Transverse colon (tissue), 4 donors: ENCODE measurements around the gene AZU1. TPM values are rescaled to one million over a fixed set of nuclear protein-coding genes. Genes with fewer than 3 reads are reported as not detected.

Experiments used
- DNase-seq: peaks from one replicate; pipeline ENCODE4 v3.0.0-alpha.2; 2019
- H3K27ac ChIP-seq, 4 donors: fragments of 200-600 bp; sonication (generic); 2 replicates each; pipeline ENCODE4 v1.5.1; 2016 to 2018; ENCODE audit warnings: inconsistent platforms in 4 of 4
- H3K27me3 ChIP-seq: fragments of 200-600 bp; sonication (generic); 2 replicates; pipeline ENCODE4 v1.5.1; 2017; ENCODE audit warnings: inconsistent platforms
- H3K36me3 ChIP-seq, 4 donors: fragments of 200-600 bp; sonication (generic); 2 replicates each; pipeline ENCODE4 v1.5.1; 2017 to 2019; ENCODE audit warnings: inconsistent platforms in 4 of 4
- H3K4me1 ChIP-seq, 4 donors: fragments of 200-600 bp; sonication (generic); 2 replicates each; pipeline ENCODE4 v1.5.1; 2017 to 2020; ENCODE audit warnings: inconsistent platforms in 4 of 4
- H3K4me3 ChIP-seq, 4 donors: fragments of 200-600 bp; sonication (generic); 1 replicate in 1 of 4; 2 replicates in 3 of 4; pipeline versions ENCODE4 v1.5.1 to v1.6.1; 2017 to 2019; ENCODE audit warnings: inconsistent platforms in 4 of 4
- H3K9me3 ChIP-seq, 2 donors: fragments of 200-600 bp; sonication (generic); 2 replicates each; pipeline ENCODE4 v1.5.1; 2017 to 2019; ENCODE audit warnings: inconsistent platforms in 2 of 2
- EP300 ChIP-seq: sonication (generic); formaldehyde crosslinking; IDR thresholded peaks from one replicate; pipeline ENCODE4 v1.6.1; 2017; ENCODE audit warnings: antibody characterized with exemption, low read depth
- POLR2A ChIP-seq: fragments of 450-650 bp; IDR thresholded peaks from one replicate; pipeline ENCODE4 v1.6.1; 2016; ENCODE audit warnings: antibody characterized with exemption, mild to moderate bottlenecking, moderate library complexity
- POLR2AphosphoS5 ChIP-seq, 3 donors: sonication (generic); formaldehyde crosslinking; IDR thresholded peaks; one replicate each; pipeline ENCODE4 v1.6.1; 2016; ENCODE audit warnings: antibody characterized with exemption in 3 of 3
- WGBS, 2 donors: methylation state at CpG; one replicate each; pipeline ENCODE4 v1.1.5; 2018; ENCODE audit warnings: low coverage in 1 of 2; 5-methylcytosine and 5-hydroxymethylcytosine counted together
- in situ Hi-C, 4 donors: fragments of 200-750 bp; cut with MboI; loops; one replicate each; pipeline versions ENCODE4 v1.15.0 to v1.15.1; 2017; ENCODE audit warnings: low sequenced_read_pairs in 3 of 4, low pct_ligation_motif_present in 1 of 4, low pct_unique_long_range_greater_than_20kb in 1 of 4
- intact Hi-C: fragments of 100-400 bp; cut with DNase I; formaldehyde crosslinking; loops from one replicate; pipeline ENCODE4 v1.15.1; 2023; ENCODE audit warnings: low total_unique reads
- total RNA-seq, 4 donors: library from RNA; depleted of rRNA; stranded (reverse); fragments of >200 nt; gene quantifications; one replicate each; pipeline ENCODE4 v1.1.0, GENCODE V29; 2016
- TF ChIP-seq, protein P1 (sequence below), 5 experiments: fragments of 200-600 bp in 3 of 5; fragments of 450-650 bp in 2 of 5; sonication (generic) in 3 of 5; IDR thresholded peaks; 1 replicate in 2 of 5; 2 replicates in 3 of 5; pipeline ENCODE4 v1.5.1; 2016 to 2017; ENCODE audit warnings: antibody characterized with exemption in 5 of 5, inconsistent platforms in 3 of 5, mild to moderate bottlenecking in 2 of 5, moderate library complexity in 1 of 5

AZU1 gene
- total RNA-seq, 4 donors from 2014 or later = not detected

DNA sequence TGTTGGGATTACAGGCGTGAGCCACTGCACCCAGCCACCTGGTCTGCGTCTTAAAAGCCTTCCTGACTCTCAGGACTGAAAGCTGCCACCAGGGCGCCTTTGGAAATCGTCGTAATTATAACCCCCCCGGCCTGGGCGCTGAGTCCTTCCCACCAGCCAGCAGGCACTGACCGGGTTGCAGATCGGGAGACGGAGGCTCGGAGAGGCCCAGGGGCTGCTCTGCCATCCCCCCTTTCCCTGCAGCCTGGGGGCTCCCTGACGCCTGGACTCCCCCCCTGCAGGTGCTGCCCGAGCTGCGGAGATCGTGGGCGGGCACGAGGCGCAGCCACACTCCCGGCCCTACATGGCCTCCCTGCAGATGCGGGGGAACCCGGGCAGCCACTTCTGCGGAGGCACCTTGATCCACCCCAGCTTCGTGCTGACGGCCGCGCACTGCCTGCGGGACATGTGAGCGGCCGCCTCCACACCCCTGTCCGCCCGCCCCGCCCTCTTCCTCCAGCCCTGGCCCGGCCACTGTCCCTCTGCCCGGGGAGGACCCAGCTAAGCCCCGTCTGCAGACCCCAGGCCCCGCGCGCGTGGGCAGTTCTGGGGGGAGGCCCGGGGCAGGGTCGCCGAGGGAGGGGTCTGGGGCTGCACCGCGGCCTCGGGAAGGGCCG, 15.7 kb downstream of the AZU1 start:
- no peak overlapping the region for H3K27ac ChIP-seq
- DNase-seq = no peak
- intact Hi-C loops = loop anchor here (10.0 kb wide), 1 partner anchor 69 kb away; no protein-coding TSS in a partner anchor
- TF ChIP-seq POLR2AphosphoS5 (IDR thresholded peaks at IDR 0.05) (no peak), EP300 (no peak), POLR2A (no peak)
- TF ChIP-seq, protein P1, sequence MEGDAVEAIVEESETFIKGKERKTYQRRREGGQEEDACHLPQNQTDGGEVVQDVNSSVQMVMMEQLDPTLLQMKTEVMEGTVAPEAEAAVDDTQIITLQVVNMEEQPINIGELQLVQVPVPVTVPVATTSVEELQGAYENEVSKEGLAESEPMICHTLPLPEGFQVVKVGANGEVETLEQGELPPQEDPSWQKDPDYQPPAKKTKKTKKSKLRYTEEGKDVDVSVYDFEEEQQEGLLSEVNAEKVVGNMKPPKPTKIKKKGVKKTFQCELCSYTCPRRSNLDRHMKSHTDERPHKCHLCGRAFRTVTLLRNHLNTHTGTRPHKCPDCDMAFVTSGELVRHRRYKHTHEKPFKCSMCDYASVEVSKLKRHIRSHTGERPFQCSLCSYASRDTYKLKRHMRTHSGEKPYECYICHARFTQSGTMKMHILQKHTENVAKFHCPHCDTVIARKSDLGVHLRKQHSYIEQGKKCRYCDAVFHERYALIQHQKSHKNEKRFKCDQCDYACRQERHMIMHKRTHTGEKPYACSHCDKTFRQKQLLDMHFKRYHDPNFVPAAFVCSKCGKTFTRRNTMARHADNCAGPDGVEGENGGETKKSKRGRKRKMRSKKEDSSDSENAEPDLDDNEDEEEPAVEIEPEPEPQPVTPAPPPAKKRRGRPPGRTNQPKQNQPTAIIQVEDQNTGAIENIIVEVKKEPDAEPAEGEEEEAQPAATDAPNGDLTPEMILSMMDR (IDR thresholded peaks at IDR 0.05) = peak in 1 of 5 experiments; percentile 17
- H3K4me3 ChIP-seq = peak overlapping the region in 1 of 4 donors; percentile 18
- H3K36me3 ChIP-seq = no peaks in the 10 kb centered on the region
- in situ Hi-C loops = no loop called here
- H3K4me1 ChIP-seq = peaks cover 6 to 17% (median 11%) of the 10 kb centered on the region in 4 donors
- H3K27me3 ChIP-seq = peaks cover 94% of the 10 kb centered on the region
- no peaks in the 10 kb centered on the region for H3K9me3 ChIP-seq
- WGBS, 2 donors = 3% methylated on average over 32 of the region's 46 CpGs; no CpG with 5 or more reads in 1 of the 2 donors

DNA sequence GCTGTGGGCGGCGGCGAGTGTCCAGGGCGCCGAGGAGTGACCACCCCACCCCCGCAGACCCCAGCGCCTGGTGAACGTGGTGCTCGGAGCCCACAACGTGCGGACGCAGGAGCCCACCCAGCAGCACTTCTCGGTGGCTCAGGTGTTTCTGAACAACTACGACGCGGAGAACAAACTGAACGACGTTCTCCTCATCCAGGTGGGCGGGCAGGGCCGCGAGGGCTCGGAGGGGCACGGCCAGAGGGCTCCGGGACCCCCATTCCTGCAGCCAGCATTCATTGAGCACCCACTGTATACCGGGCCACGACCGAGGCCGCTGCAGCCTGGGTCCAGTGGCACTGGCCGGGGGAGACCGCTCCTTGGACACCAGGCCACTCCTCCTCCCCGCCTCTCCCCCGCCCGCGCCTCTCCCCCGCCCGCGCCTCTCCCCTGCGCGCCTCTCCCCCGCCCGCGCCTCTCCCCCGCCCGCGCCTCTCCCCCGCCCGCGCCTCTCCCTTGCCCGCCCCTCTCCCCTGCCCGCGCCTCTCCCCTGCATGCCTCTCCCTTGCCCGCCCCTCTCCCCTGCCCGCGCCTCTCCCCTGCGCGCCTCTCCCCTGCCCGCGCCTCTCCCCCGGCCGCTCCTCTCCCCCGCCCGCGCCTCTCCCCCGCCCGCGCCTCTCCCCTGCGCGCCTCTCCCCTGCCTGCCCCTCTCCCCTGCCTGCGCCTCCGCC, 16.4 kb downstream of the AZU1 start:
- Histone ChIP-seq H3K27me3 (peaks cover 93% of the 10 kb centered on the region), H3K4me3 (peak overlapping the region in 1 of 4 donors; percentile 18), H3K27ac (no peak overlapping the region), H3K36me3 (no peaks in the 10 kb centered on the region), H3K9me3 (no peaks in the 10 kb centered on the region), H3K4me1 (peaks cover 6 to 17% (median 11%) of the 10 kb centered on the region in 4 donors)
- intact Hi-C loops (loop anchor here (10.0 kb wide), 1 partner anchor 69 kb away; no protein-coding TSS in a partner anchor), in situ Hi-C loops (no loop called here)
- WGBS, 2 donors = 18% methylated on average over 27 of the region's 70 CpGs; no CpG with 5 or more reads in 1 of the 2 donors
- DNase-seq = no peak
- no peak for TF ChIP-seq EP300
- TF ChIP-seq, protein P1 (IDR thresholded peaks at IDR 0.05) = no peak

DNA sequence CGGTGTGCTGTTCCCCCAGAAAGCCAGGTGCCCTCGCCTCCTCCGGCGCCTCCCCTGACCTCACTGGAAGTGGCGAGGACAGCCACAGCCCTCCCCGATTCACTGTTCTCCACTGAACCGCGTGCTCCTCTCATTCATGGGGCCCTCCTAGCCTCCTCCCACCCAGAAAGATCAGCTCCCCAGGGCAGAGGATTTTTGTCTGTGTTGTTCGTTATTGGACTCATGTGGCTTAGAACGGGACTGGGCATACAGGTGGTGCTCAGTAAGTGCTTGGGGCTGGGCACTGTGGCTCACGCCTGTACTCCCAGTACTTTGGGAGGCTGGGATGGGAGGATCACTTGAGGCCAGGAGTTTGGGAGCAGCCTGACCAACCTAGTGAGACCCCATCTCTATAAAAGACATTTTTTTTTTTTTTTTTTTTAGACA, 16.9 kb downstream of the AZU1 start:
- H3K4me3 ChIP-seq = no peak overlapping the region
- TF ChIP-seq POLR2A = no peak
- TF ChIP-seq, protein P1 (IDR thresholded peaks at IDR 0.05) = no peak
- no peak for TF ChIP-seq EP300
- no peak for TF ChIP-seq POLR2AphosphoS5 (IDR thresholded peaks at IDR 0.05)
- H3K4me1 ChIP-seq = peaks cover 6 to 17% (median 11%) of the 10 kb centered on the region in 4 donors
- 22 to 41% methylated on average over 3 to 10 of the region's 11 CpGs for whole genome bisulfite sequencing, 2 donors
- in situ Hi-C loops = no loop called here
- H3K27ac ChIP-seq = no peak overlapping the region
- peaks cover 91% of the 10 kb centered on the region for H3K27me3 ChIP-seq
- no peaks in the 10 kb centered on the region for H3K36me3 ChIP-seq
- H3K9me3 ChIP-seq = no peaks in the 10 kb centered on the region
- intact Hi-C loops = loop anchor here (10.0 kb wide), 1 partner anchor 70 kb away; no protein-coding TSS in a partner anchor
- DNase-seq = no peak
